Tibial nerve (tissue), 4 donors: ENCODE measurements around the gene MLPH. TPM values are rescaled to one million over a fixed set of nuclear protein-coding genes. Genes with fewer than 3 reads are reported as not detected.

Experiments
- DNase-seq, 2 donors: peaks; one replicate each; pipeline ENCODE4 v3.0.0-alpha.2; 2019; ENCODE audit warnings: low spot score in 2 of 2
- H3K27ac ChIP-seq, 4 donors: fragments of 200-600 bp; sonication (generic) in 3 of 4; one replicate each; pipeline ENCODE4 v1.5.1; 2017 to 2019; ENCODE audit warnings: mild to moderate bottlenecking in 1 of 4
- H3K27me3 ChIP-seq, 2 donors: fragments of 200-600 bp; sonication (generic) in 1 of 2; one replicate each; pipeline versions ENCODE4 v1.5.1 to v1.6.0; 2017 to 2019
- H3K36me3 ChIP-seq, 3 donors: fragments of 200-600 bp; sonication (generic); one replicate each; pipeline ENCODE4 v1.5.1; 2018 to 2019
- H3K4me1 ChIP-seq, 4 donors: fragments of 200-600 bp; sonication (generic) in 3 of 4; one replicate each; pipeline ENCODE4 v1.5.1; 2017 to 2019
- H3K4me3 ChIP-seq, 4 donors: fragments of 200-600 bp; sonication (generic) in 3 of 4; one replicate each; pipeline ENCODE4 v1.5.1; 2017 to 2019; ENCODE audit warnings: mild to moderate bottlenecking in 1 of 4, moderate library complexity in 1 of 4
- H3K9me3 ChIP-seq, 4 donors: fragments of 200-600 bp; sonication (generic) in 3 of 4; one replicate each; pipeline ENCODE4 v1.5.1; 2017 to 2019
- EP300 ChIP-seq, 2 donors: sonication (generic); formaldehyde crosslinking; IDR thresholded peaks; one replicate each; pipeline ENCODE4 v1.6.1; 2017; ENCODE audit warnings: antibody characterized with exemption in 2 of 2, mild to moderate bottlenecking in 1 of 2
- POLR2A ChIP-seq, 2 donors: fragments of 450-650 bp; IDR thresholded peaks; one replicate each; pipeline ENCODE4 v1.6.1; 2017; ENCODE audit warnings: antibody characterized with exemption in 2 of 2, mild to moderate bottlenecking in 2 of 2, moderate library complexity in 2 of 2
- WGBS, 2 donors: methylation state at CpG; one replicate each; pipeline ENCODE4 v1.1.5; 2018; 5-methylcytosine and 5-hydroxymethylcytosine counted together
- total RNA-seq, 4 donors: library from RNA; depleted of rRNA; stranded (reverse); fragments of >200 nt; gene quantifications; one replicate each; pipeline ENCODE4 v1.1.0, GENCODE V29; 2016
- TF ChIP-seq, protein P1 (sequence below), 5 experiments: fragments of 200-600 bp in 3 of 5; fragments of 450-650 bp in 2 of 5; sonication (generic) in 3 of 5; IDR thresholded peaks; one replicate each; pipeline ENCODE4 v1.5.1; 2016 to 2019; ENCODE audit warnings: antibody characterized with exemption in 5 of 5, mild to moderate bottlenecking in 3 of 5, moderate library complexity in 2 of 5

MLPH gene
- total RNA-seq, 4 donors from 2014 or later, result 41.4 to 108 (median 62.1) TPM

DNA sequence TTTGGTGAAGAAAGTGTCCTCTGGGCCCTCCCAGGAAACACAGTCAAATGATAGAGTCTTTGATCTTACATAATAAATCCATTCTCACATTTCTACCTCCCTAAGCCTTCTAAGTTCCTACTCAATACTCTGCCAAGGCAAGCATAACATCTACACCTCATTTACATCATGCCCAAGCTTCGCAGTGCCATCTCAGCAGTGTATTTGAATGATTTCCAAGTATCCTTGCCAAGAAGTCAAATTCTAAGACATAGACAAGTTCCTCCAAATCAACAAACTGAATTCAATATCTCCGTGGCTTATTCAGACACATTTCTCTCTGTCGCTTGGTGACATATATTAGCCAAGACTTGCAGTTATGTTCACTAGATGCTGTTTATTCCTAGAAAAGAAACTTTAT lies 8.1 kb upstream of the MLPH start:
- no peak for DNase-seq
- Histone ChIP-seq H3K4me1 (peaks cover 0 to 35% (median 11%) of the 10 kb centered on the region in 4 donors), H3K27me3 (no peaks in the 10 kb centered on the region), H3K9me3 (no peaks in the 10 kb centered on the region), H3K4me3 (no peak overlapping the region), H3K36me3 (no peaks in the 10 kb centered on the region), H3K27ac (no peak overlapping the region)
- TF ChIP-seq, protein P1, sequence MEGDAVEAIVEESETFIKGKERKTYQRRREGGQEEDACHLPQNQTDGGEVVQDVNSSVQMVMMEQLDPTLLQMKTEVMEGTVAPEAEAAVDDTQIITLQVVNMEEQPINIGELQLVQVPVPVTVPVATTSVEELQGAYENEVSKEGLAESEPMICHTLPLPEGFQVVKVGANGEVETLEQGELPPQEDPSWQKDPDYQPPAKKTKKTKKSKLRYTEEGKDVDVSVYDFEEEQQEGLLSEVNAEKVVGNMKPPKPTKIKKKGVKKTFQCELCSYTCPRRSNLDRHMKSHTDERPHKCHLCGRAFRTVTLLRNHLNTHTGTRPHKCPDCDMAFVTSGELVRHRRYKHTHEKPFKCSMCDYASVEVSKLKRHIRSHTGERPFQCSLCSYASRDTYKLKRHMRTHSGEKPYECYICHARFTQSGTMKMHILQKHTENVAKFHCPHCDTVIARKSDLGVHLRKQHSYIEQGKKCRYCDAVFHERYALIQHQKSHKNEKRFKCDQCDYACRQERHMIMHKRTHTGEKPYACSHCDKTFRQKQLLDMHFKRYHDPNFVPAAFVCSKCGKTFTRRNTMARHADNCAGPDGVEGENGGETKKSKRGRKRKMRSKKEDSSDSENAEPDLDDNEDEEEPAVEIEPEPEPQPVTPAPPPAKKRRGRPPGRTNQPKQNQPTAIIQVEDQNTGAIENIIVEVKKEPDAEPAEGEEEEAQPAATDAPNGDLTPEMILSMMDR (IDR thresholded peaks at IDR 0.05), result no peak
- no peak for TF ChIP-seq EP300 (IDR thresholded peaks at IDR 0.05)
- WGBS, 2 donors, result 85 to 93% methylated on average over 3 of the region's 3 CpGs

DNA sequence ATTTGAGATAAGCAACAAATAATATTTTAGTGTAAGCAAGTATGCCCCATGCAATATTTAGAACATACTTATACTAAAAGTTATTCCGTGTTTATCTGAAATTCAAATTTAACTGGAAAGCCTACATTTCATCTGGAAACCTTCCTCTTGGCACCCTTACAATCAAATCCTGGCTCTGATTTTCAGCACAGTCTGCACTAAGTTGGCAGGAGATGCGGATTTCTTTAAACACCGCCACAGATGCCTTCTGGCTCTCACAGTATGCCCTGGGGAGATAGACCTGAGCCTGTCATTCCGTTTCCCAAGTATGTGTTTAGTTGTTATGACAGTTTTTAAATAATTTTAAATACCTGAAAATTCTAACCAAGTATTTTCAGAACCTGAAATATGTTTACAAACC lies 7.3 kb upstream of the MLPH start:
- Histone ChIP-seq H3K27me3 (peaks cover 0 to 4% of the 10 kb centered on the region in 2 donors), H3K4me1 (peaks cover 0 to 27% (median 3%) of the 10 kb centered on the region in 4 donors), H3K4me3 (no peak overlapping the region), H3K9me3 (no peaks in the 10 kb centered on the region), H3K36me3 (no peaks in the 10 kb centered on the region), H3K27ac (no peak overlapping the region)
- WGBS, 2 donors, result 69 to 75% methylated on average over 4 of the region's 4 CpGs
- TF ChIP-seq, protein P1 (IDR thresholded peaks at IDR 0.05), result no peak
- TF ChIP-seq EP300 (IDR thresholded peaks at IDR 0.05) (no peak), POLR2A (IDR thresholded peaks at IDR 0.05) (no peak)
- no peak for DNase-seq

DNA sequence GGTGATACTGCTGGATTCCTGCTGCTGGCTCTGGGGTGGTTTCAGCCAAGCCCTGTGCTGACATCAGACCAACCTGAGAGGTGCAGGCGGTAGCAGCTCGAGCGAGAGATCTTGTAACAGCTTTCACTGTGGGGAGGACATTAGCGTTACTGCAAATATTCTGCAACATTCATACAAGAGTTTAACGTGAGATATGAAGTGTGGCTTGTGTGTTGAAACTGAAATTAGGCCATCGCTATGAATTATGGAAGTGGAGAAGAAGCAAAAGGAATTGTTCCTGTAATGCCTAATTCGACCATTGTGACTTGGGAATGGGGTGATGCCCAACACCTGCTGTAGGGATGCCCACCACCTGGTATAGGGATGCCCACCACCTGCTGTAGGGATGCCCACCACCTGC lies 6.5 kb upstream of the MLPH start:
- TF ChIP-seq EP300 (IDR thresholded peaks at IDR 0.05), result no peak
- no peak for TF ChIP-seq POLR2A (IDR thresholded peaks at IDR 0.05)
- TF ChIP-seq, protein P1 (IDR thresholded peaks at IDR 0.05), result no peak
- H3K36me3 ChIP-seq, result no peaks in the 10 kb centered on the region
- no peak overlapping the region for H3K27ac ChIP-seq
- H3K4me3 ChIP-seq, result no peak overlapping the region
- peaks cover 0 to 24% (median 3%) of the 10 kb centered on the region in 4 donors for H3K4me1 ChIP-seq
- H3K9me3 ChIP-seq, result no peaks in the 10 kb centered on the region
- H3K27me3 ChIP-seq, result peaks cover 0 to 9% of the 10 kb centered on the region in 2 donors
- 92 to 94% methylated on average over 7 of the region's 7 CpGs for WGBS, 2 donors
- no peak for DNase-seq

DNA sequence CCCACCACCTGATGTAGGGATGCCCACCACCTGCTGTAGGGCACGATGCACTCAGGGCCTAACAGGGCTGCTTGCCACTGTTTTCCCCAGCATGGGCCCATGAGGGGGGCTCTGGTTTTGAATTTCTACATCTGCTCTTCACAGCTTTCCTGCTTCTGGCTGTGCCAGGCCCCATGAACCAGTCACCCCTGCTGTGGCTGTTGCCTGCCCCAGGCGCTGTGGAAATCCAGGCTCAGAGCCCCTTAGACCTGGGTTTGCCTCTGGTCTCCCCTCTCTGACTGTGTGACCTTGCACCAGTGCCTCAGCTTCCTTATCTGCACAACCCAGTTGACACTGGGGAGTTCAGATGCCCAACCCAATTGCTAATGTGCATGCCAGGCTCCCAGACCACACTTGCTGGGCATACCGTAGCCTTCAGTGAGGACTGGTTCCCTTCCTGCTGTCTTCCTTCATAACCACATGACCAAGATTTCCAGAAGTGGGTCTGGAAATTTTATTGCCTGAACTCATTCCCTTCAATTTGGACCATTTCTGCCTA lies 6.0 kb upstream of the MLPH start:
- Histone ChIP-seq H3K9me3 (no peaks in the 10 kb centered on the region), H3K36me3 (no peaks in the 10 kb centered on the region), H3K4me1 (peaks cover 0 to 23% (median under 1%) of the 10 kb centered on the region in 4 donors), H3K27ac (peak overlapping the region in 1 of 4 donors; percentile 83), H3K27me3 (peaks cover 0 to 9% of the 10 kb centered on the region in 2 donors), H3K4me3 (no peak overlapping the region)
- WGBS, 2 donors, result 90% methylated on average over 2 to 3 of the region's 3 CpGs
- TF ChIP-seq POLR2A (IDR thresholded peaks at IDR 0.05), result no peak
- TF ChIP-seq EP300 (IDR thresholded peaks at IDR 0.05), result no peak
- TF ChIP-seq, protein P1 (IDR thresholded peaks at IDR 0.05), result no peak
- DNase-seq, result no peak

DNA sequence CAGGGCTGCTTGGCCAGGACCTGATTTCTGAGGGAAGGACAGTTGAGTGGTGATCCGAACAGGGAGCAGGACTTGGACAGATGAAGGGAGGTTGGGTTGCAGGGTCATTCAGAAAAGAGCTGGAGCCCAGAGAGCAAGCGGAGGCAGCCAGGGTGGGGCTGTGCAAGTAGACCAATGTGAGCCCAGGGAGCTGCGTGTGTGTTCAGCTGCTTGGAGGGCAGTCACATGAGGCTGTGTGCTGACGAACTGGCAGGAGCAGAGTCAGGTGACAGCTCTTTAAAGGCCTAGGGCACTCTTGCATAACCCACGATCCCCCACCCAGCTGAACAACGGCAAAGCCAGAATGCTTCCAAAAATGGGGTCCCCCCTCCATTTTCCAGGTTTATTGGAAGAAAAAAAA lies 4.6 kb upstream of the MLPH start:
- Histone ChIP-seq H3K4me1 (peaks cover 0 to 34% (median 9%) of the 10 kb centered on the region in 4 donors), H3K27me3 (peaks cover 0 to 24% of the 10 kb centered on the region in 2 donors), H3K4me3 (no peak overlapping the region), H3K27ac (peak overlapping the region; percentile 41 to 83 (median 74)), H3K36me3 (no peaks in the 10 kb centered on the region), H3K9me3 (no peaks in the 10 kb centered on the region)
- WGBS, 2 donors, result 31 to 53% methylated on average over 6 of the region's 6 CpGs
- peak; percentile 11 to 38 for TF ChIP-seq POLR2A (IDR thresholded peaks at IDR 0.05)
- peak; percentile 54 to 85 for TF ChIP-seq EP300 (IDR thresholded peaks at IDR 0.05)
- TF ChIP-seq, protein P1 (IDR thresholded peaks at IDR 0.05), result peak in 1 of 5 experiments; percentile 9
- DNase-seq, result peak; percentile 87 to 93
